Caco-2 (cell line): Measurements from ENCODE around the gene FXN. TPM values are rescaled to one million over a fixed set of nuclear protein-coding genes. Genes with fewer than 3 reads are reported as not detected.

Source experiments
- BruUV-seq: library from RNA; stranded (reverse); fragments of 400-500 nt; replicated peaks from 2 replicates; lab custom pipeline; 2021; lab: Mats Ljungman, UMichigan
- CTCF ChIA-PET: fragments of 300-600 bp; sonication (Branson Sonifier 250); formaldehyde crosslinking; loops from one replicate; lab custom pipeline; 2022; ENCODE audit warnings: antibody characterized with exemption; lab: Charles Lee
- POLR2A ChIA-PET: fragments of 300-600 bp; sonication (Branson Sonifier 250); formaldehyde crosslinking; loops from one replicate; lab custom pipeline; 2022; ENCODE audit warnings: antibody characterized with exemption; lab: Charles Lee
- DNase-seq, 2 experiments: peaks; one replicate each; pipeline versions ENCODE4 v3.0.0 to v3.0.0-alpha.2; 2020 to 2022
- H3K27me3 ChIP-seq: replicated peaks from 2 replicates; pipeline ENCODE4 v1.6.0; 2011; ENCODE audit warnings: low read length; ENCODE audit not compliant: control insufficient read depth, insufficient read depth
- H3K36me3 ChIP-seq: 2 replicates; pipeline ENCODE4 v1.5.1; 2011; ENCODE audit warnings: low read length; ENCODE audit not compliant: control insufficient read depth, insufficient read depth
- H3K4me1 ChIP-seq: fragments of 250-450 bp; sonication (Bioruptor Pico); 2 replicates; pipeline ENCODE4 v1.5.1; 2020; ENCODE audit warnings: mild to moderate bottlenecking
- H3K4me3 ChIP-seq: 2 replicates; pipeline ENCODE4 v1.5.1; 2011; ENCODE audit warnings: low read depth, mild to moderate bottlenecking, control low read depth, low read length
- H3K9me3 ChIP-seq: fragments of 250-450 bp; sonication (Bioruptor Pico); 2 replicates; pipeline ENCODE4 v1.5.1; 2020; ENCODE audit warnings: mild to moderate bottlenecking, moderate library complexity
- H3K27ac Mint-ChIP-seq: one replicate; pipeline ENCODE4 v1.8.0; 2022; ENCODE audit warnings: mixed read lengths; ENCODE audit not compliant: unreplicated experiment
- H3K27me3 Mint-ChIP-seq: one replicate; pipeline ENCODE4 v1.8.0; 2022; ENCODE audit warnings: mixed read lengths; ENCODE audit not compliant: insufficient read depth, unreplicated experiment
- H3K36me3 Mint-ChIP-seq: one replicate; pipeline ENCODE4 v1.8.0; 2022; ENCODE audit warnings: mild to moderate bottlenecking, mixed read lengths; ENCODE audit not compliant: insufficient read depth, unreplicated experiment
- H3K4me1 Mint-ChIP-seq: one replicate; pipeline ENCODE4 v1.8.0; 2022; ENCODE audit warnings: low read depth, mixed read lengths; ENCODE audit not compliant: unreplicated experiment
- H3K4me3 Mint-ChIP-seq: one replicate; pipeline ENCODE4 v1.8.0; 2022; ENCODE audit warnings: mild to moderate bottlenecking, moderate library complexity, mixed read lengths; ENCODE audit not compliant: unreplicated experiment
- H3K9me3 Mint-ChIP-seq: one replicate; pipeline ENCODE4 v1.8.0; 2022; ENCODE audit warnings: mixed read lengths; ENCODE audit not compliant: unreplicated experiment
- intact Hi-C: fragments of 100-400 bp; cut with micrococcal nuclease; formaldehyde crosslinking; loops from one replicate; pipeline ENCODE4 v1.10.0; 2022; ENCODE audit not compliant: unreplicated experiment
- total RNA-seq: library from RNA; stranded (reverse); gene quantifications from 2 replicates; pipeline ENCODE4 v1.2.3, GENCODE V29; 2022
- TF ChIP-seq, protein P1 (sequence below), 2 experiments: fragments of 200-600 bp in 1 of 2; IDR thresholded peaks; 1 replicate in 1 of 2; 2 replicates in 1 of 2; pipeline versions ENCODE4 v1.5.1 to v1.8.0; 2011 to 2022; ENCODE audit warnings: antibody characterized with exemption in 1 of 2, control low read depth in 1 of 2, inconsistent platforms in 1 of 2, low read depth in 1 of 2, low read length in 1 of 2, mild to moderate bottlenecking in 1 of 2, moderate library complexity in 1 of 2; ENCODE audit not compliant: insufficient read depth in 1 of 2, severe bottlenecking in 1 of 2, unreplicated experiment in 1 of 2

FXN gene
- total RNA-seq, 1 experiment from 2014 or later = 8.6 TPM

DNA sequence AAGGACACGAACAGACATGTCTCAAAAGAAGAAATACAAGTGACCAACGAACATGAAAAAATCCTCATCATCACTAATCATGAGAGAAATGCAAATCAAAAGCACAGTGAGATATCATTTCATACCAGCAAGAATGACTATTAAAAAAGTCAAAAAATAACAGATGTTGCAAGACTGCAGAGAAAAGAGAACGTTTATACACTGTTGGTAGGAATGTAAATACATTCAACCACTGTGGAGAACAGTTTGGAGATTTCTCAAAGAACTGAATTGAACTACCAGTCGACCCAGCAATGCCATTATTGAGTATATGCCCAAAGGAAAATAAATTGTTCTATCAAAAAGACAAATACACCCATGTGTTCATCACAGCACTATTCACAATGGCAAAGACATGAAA is 45.7 kb downstream of the FXN start:
- DNase-seq = no peak
- Histone ChIP-seq H3K36me3 (no peaks in the 10 kb centered on the region), H3K4me3 (no peak overlapping the region), H3K9me3 (no peaks in the 10 kb centered on the region), H3K27me3 (no peaks in the 10 kb centered on the region), H3K4me1 (no peaks in the 10 kb centered on the region)
- no peaks in the 10 kb centered on the region for H3K9me3 Mint-ChIP-seq
- CTCF ChIA-PET = no interaction called here
- no peak overlapping the region for H3K27ac Mint-ChIP-seq
- H3K4me3 Mint-ChIP-seq = no peak overlapping the region
- intact Hi-C loops = no loop called here
- H3K4me1 Mint-ChIP-seq = no peaks in the 10 kb centered on the region
- H3K36me3 Mint-ChIP-seq = no peaks in the 10 kb centered on the region
- BruUV-seq = no TSS peak
- POLR2A ChIA-PET = no interaction called here
- H3K27me3 Mint-ChIP-seq = no peaks in the 10 kb centered on the region
- TF ChIP-seq, protein P1, sequence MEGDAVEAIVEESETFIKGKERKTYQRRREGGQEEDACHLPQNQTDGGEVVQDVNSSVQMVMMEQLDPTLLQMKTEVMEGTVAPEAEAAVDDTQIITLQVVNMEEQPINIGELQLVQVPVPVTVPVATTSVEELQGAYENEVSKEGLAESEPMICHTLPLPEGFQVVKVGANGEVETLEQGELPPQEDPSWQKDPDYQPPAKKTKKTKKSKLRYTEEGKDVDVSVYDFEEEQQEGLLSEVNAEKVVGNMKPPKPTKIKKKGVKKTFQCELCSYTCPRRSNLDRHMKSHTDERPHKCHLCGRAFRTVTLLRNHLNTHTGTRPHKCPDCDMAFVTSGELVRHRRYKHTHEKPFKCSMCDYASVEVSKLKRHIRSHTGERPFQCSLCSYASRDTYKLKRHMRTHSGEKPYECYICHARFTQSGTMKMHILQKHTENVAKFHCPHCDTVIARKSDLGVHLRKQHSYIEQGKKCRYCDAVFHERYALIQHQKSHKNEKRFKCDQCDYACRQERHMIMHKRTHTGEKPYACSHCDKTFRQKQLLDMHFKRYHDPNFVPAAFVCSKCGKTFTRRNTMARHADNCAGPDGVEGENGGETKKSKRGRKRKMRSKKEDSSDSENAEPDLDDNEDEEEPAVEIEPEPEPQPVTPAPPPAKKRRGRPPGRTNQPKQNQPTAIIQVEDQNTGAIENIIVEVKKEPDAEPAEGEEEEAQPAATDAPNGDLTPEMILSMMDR (IDR thresholded peaks at IDR 0.05; ENCODE audit: insufficient read depth in 1 of 2, low read depth in 1 of 2, low read length in 1 of 2, severe bottlenecking in 1 of 2, unreplicated experiment in 1 of 2) = no peak

DNA sequence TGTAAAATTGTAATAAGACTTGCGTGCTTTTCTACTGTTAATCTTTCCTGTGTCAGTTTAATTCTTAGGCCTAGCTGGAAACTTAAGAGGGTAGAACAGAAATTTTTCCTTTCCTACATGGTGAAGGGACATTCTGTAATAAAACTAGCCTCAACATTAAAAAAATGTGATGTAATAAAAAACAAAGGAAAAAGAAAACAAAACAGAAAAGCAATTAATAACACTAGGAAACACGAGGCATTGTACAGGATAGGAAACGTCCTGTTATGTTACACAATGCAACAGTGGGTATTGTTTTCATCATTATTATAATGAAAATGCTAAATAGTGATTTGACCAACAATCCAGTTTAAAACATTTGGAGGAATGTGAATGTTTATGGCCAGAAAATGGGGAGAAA is 47.8 kb downstream of the FXN start:
- H3K4me1 Mint-ChIP-seq = no peaks in the 10 kb centered on the region
- Histone ChIP-seq H3K36me3 (no peaks in the 10 kb centered on the region), H3K4me3 (no peak overlapping the region), H3K4me1 (no peaks in the 10 kb centered on the region), H3K27me3 (no peaks in the 10 kb centered on the region), H3K9me3 (no peaks in the 10 kb centered on the region)
- DNase-seq = no peak
- CTCF ChIA-PET = no interaction called here
- POLR2A ChIA-PET = no interaction called here
- TF ChIP-seq, protein P1 (IDR thresholded peaks at IDR 0.05; ENCODE audit: insufficient read depth in 1 of 2, low read depth in 1 of 2, low read length in 1 of 2, severe bottlenecking in 1 of 2, unreplicated experiment in 1 of 2) = no peak
- no peaks in the 10 kb centered on the region for H3K36me3 Mint-ChIP-seq
- H3K27ac Mint-ChIP-seq = no peak overlapping the region
- H3K27me3 Mint-ChIP-seq = no peaks in the 10 kb centered on the region
- no peaks in the 10 kb centered on the region for H3K9me3 Mint-ChIP-seq
- BruUV-seq = no TSS peak
- no peak overlapping the region for H3K4me3 Mint-ChIP-seq
- intact Hi-C loops = no loop called here

DNA sequence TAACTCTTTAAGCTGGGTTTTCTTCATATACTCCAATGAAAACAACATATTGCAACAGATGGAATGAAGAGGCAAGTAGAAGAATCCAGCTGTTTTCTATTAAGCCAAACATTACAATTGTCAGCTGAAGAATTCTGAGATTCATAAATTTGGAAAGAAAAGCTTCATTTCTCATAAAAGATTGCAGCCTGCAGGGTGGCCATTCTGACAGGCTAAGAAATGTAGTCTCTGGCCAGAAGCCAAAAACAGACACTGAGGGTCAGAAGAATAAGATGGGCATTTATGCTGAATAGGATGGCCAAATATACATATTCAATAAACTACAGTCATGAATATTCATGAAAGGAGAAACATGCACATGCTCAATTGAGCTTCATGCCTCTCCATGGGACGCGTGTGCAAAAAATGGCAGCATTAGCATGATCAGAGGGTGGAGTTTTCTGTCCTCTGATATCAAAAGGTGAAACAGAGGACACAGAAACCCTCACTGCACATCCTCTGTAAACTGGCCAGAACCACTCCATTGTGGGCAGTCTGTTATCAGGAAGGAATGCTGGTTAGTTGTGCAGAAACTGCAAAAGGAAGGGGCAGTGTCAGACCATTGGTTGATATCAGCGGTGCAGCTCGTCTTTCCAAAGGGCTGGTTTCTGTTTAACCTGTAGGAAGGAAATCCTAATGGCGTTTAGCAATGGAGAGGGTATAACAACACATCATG is 50.2 kb downstream of the FXN start:
- DNase-seq = no peak
- Mint-ChIP-seq H3K36me3 (no peaks in the 10 kb centered on the region), H3K4me1 (no peaks in the 10 kb centered on the region), H3K27me3 (no peaks in the 10 kb centered on the region), H3K9me3 (no peaks in the 10 kb centered on the region), H3K4me3 (no peak overlapping the region), H3K27ac (no peak overlapping the region)
- no peaks in the 10 kb centered on the region for H3K4me1 ChIP-seq
- H3K4me3 ChIP-seq = no peak overlapping the region
- BruUV-seq = no TSS peak
- no peaks in the 10 kb centered on the region for H3K36me3 ChIP-seq
- POLR2A ChIA-PET = no interaction called here
- CTCF ChIA-PET = interaction anchor here (0.6 kb wide), 1 partner anchor 110 kb away, joined by 5 read pairs; no protein-coding TSS in a partner anchor
- H3K27me3 ChIP-seq = no peaks in the 10 kb centered on the region
- H3K9me3 ChIP-seq = no peaks in the 10 kb centered on the region
- intact Hi-C loops = no loop called here
- TF ChIP-seq, protein P1 (IDR thresholded peaks at IDR 0.05; ENCODE audit: insufficient read depth in 1 of 2, low read depth in 1 of 2, low read length in 1 of 2, severe bottlenecking in 1 of 2, unreplicated experiment in 1 of 2) = no peak
